OCI-LY7 (cell line): ENCODE data around the gene GLE1.

ENCODE experiments used
- CTCF ChIP-seq: fragments of 200-600 bp; sonication (generic); conservative IDR thresholded peaks from 2 replicates; pipeline ENCODE4 v1.5.1; 2014; ENCODE audit warnings: mild to moderate bottlenecking, antibody characterized with exemption, low read length, moderate library complexity, mixed read lengths
- EZH2phosphoT487 ChIP-seq: fragments of 200-600 bp; sonication (generic); IDR thresholded peaks from 2 replicates; pipeline ENCODE4 v1.6.1; 2018; ENCODE audit warnings: low read depth, borderline replicate concordance, mild to moderate bottlenecking, mixed run types, antibody characterized with exemption, low read length, moderate library complexity, mixed read lengths

- TF ChIP-seq CTCF: no peak
- TF ChIP-seq EZH2phosphoT487: no peak
Observed at GRCh38 chr9:128470560-128470959, 34.0 kb upstream of the GLE1 start.
